Right kidney (tissue), 1 donor: ENCODE data around the gene SLC17A3.

Experiments used
- DNase-seq: peaks from one replicate; pipeline ENCODE4 v3.0.0-alpha.2; 2016

Gene SLC17A3

GRCh38 chr6:25889877-25890853 lies 16.1 kb upstream of the SLC17A3 start:
- peak; percentile 29 for DNase-seq

- no peak for DNase-seq
Measured at GRCh38 chr6:25888626-25889025, 14.6 kb upstream of the SLC17A3 start.

GRCh38 chr6:25886066-25886465 lies 12.0 kb upstream of the SLC17A3 start:
- DNase-seq: no peak

GRCh38 chr6:25883991-25884390 lies 9.9 kb upstream of the SLC17A3 start:
- DNase-seq: no peak

GRCh38 chr6:25883536-25883935 lies 9.5 kb upstream of the SLC17A3 start:
- DNase-seq: no peak

- DNase-seq: peak; percentile 12
Measured at GRCh38 chr6:25882051-25882496, 8.0 kb upstream of the SLC17A3 start.

- no peak for DNase-seq
Measured at GRCh38 chr6:25880601-25881000, 6.6 kb upstream of the SLC17A3 start.

GRCh38 chr6:25878721-25879322 lies 4.8 kb upstream of the SLC17A3 start:
- no peak for DNase-seq

- no peak for DNase-seq
Measured at GRCh38 chr6:25875926-25876602, 2.0 kb upstream of the SLC17A3 start.

GRCh38 chr6:25875563-25875905 lies 1.5 kb upstream of the SLC17A3 start:
- DNase-seq: no peak

- no peak for DNase-seq
Measured at GRCh38 chr6:25874822-25875562, 949 bp upstream of the SLC17A3 start.

- no peak for DNase-seq
Measured at GRCh38 chr6:25872814-25873213, 1.2 kb downstream of the SLC17A3 start.

GRCh38 chr6:25869840-25870239 lies 4.2 kb downstream of the SLC17A3 start:
- no peak for DNase-seq

- no peak for DNase-seq
Measured at GRCh38 chr6:25868436-25869183, 5.4 kb downstream of the SLC17A3 start.

- DNase-seq: no peak
Measured at GRCh38 chr6:25866011-25866410, 8.0 kb downstream of the SLC17A3 start.

GRCh38 chr6:25863360-25863759 lies 10.7 kb downstream of the SLC17A3 start:
- DNase-seq: no peak

GRCh38 chr6:25862199-25862598 lies 11.8 kb downstream of the SLC17A3 start:
- no peak for DNase-seq

- no peak for DNase-seq
Measured at GRCh38 chr6:25852756-25853155, 21.3 kb downstream of the SLC17A3 start.

GRCh38 chr6:25851961-25852360 lies 22.1 kb downstream of the SLC17A3 start:
- no peak for DNase-seq

GRCh38 chr6:25844518-25844917 lies 29.5 kb downstream of the SLC17A3 start:
- DNase-seq: no peak

- no peak for DNase-seq
Measured at GRCh38 chr6:25842526-25842925, 31.5 kb downstream of the SLC17A3 start.
